NCI-H2029 treated with DMSO at 0.1 percent for 48 hours (cell line): ENCODE measurements around the gene ADGRA3.
"Not testable (repeated sequence)": the region's sequence is repeated elsewhere in the genome, so short reads cannot be mapped to it uniquely, and the experiment has no call there.

ENCODE experiments used
- DNase-seq: peaks from one replicate; lab custom pipeline; 2025; lab: John Stamatoyannopoulos, UW

ADGRA3 gene

DNA sequence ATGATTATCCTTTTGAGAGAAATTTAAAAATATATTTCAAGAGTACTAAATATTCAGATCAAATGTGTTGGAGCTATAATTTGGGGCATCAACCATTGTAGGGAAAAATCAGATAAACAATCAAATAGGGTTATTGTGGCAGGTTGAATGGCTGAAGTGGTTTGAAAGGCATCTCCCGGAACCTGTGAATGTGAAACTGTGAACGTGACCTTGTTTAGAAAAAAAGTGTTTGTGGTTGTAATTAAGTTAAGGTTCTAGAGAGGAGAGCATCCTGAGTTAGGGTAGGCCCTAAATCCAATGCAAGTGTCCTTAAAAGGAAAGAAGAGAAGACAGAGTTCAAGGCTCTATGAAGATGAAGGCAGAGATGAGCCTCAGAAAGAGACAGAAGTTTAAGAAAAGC is 37.4 kb downstream of the ADGRA3 start:
- no peak for DNase-seq

DNA sequence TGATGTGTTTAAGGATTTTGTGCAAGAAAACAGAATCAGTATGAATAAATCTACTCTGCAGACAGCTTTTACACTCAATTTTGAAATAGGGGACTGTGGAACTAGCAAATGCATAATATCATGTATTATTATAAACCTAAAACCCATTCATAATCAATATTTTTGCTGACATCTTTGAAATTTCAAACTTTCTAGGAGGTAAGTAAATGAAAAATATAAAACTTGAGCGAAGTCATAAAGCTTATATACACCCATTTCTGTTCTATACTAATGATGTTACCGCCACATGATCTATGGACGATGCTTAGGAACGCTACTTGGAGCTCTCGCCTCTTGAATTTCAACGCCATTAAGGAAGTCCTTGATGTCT is 38.1 kb downstream of the ADGRA3 start:
- no peak for DNase-seq

DNA sequence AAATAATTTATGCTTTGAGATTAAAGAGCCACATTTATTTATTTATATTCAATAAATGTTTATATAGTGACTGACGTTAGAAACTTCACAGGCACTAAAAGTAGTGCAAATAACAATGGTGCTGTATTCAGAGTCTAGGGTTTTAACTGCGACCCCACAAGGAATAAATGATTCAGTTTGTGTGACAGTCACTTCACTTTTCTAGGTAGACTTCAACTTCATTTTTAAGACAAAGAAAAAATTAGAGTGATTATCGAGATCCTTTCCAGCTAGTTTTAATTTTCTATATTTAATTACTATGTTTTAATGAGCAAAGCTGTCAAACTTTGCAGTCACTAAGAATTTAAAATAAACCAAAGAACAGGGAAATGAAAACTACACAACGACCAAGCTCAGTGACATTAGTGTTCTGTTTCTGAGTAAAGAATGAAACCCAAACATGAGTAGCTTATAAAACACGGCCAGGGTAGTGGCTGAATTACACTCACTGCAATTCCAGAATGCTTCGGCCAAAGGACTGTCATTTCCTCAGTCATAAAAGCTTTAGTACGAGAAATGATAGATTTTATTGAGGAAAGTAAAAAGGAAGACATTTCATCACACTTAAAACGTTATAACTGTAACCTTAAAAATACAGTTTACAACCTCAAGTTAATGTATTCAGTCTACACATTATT is 38.6 kb downstream of the ADGRA3 start:
- no peak for DNase-seq

DNA sequence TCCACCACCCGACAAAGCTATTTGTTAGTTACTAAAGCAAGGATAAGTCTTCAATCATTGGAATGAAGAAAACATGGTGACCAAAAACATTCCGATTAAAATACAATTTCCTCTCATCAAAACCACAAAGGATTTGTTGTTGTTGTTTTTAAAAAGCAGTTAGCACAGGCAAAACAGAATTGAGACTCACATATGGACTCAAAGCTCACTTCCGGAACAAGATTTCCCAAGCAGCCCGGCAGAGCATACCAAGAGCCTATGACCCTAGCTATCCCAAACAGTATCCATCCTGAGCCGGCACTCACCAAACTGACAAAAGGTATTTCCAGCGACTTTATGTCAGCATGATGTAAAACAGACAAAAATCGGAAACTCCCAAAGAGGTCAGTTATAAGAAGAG is 39.9 kb downstream of the ADGRA3 start:
- DNase-seq = no peak

DNA sequence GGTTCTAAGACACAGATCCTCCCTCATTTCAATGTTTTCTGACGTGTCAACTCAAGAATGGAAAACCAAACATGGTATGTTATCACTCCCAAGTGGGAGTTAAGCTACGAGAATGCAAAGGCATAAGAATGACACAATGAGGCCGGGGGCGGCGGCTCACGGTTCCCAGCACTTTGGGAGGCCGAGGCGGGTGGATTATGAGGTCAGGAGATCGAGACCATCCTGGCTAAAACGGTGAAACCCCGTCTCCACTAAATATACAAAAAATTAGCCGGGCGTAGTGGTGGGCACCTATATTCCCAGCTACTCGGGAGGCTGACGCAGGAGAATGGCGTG is 40.6 kb downstream of the ADGRA3 start:
- not testable (repeated sequence) for DNase-seq

DNA sequence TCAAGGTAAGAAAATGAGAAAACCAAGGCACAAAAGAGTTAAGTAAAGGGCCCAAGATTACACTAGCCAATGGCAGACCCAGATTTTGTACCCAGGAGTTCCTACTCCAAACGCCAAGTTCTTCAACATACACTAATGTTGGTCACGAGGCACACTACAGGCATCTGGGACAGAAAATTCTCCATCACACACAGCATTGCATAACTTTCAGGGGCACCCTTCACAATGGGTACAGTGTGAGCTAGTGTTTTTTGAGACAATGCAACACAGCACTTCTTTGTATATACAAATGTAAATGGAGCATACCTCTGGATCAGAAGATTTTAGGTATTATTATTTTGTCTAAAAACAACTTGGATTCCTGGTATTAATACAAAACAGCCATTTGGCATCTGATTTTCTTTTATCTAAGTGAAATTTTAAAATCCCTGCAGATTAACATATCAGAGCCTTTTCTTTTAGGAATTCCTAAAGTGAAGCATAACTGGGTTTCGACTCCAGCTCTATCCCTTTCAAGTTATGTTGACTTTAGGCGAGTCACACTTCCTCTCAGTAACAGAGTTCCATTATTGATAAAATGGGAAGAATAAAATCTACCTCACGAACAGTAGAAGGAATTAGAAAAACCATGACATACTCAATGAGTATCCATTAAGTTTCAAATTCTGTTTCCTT is 41.1 kb downstream of the ADGRA3 start:
- no peak for DNase-seq

DNA sequence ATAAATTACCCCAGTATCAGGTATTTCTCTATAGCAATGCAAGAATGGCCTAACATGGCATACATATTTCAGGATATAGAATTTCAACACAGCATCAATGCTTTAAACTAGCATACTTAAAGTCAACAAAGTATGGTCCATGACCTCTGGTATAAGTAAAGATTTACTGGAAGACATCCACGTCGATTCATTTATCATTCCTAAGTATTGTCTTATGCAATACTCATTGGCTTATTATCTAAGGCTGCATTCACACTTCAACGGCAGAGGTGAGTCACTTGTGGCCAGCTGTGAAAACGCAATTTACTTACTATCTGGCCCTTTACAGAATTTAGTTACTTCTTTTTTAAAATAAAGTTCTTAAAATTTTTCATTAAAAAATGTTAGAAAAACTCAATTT is 42.6 kb downstream of the ADGRA3 start:
- DNase-seq = no peak

DNA sequence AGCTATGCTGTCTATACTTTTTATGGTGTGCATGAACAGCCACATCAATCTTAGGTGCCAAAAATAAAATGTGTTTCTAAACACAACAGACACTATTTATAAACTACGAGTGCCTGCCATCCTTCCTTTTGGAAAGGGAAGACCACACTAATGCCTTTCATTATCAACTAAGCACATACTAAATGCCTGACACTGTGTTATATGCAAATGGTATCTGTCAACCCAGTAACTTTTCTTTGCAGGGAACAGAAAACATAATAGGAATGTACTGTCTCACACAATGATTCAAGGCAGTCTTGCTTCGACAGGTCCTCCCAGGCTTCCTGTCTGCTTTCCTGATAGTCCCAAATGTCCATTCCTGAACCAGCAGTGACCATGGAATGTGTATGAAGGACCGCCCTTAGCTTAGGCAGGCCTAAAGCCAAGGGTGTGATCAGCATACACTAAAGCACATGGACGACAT is 43.8 kb downstream of the ADGRA3 start:
- DNase-seq = no peak

DNA sequence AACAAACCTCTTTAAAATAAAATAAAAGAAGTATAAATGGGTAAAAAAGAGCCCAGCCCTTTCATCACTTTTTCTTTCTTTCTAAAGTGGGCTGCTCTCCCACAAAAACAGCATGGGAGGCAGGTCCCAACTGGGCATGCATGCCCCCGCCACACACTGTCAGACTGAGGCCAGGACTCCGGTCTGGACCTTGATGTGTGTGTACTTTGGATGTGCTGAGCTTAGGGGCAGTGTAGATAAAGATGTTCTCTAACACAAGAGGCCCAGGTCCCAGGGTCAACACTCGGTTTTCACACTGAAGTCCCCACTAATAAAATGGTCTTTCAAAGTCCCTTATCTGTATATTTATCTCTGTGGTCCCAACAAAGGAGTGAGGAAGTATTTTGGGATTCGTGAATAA is 44.4 kb downstream of the ADGRA3 start:
- DNase-seq = no peak

DNA sequence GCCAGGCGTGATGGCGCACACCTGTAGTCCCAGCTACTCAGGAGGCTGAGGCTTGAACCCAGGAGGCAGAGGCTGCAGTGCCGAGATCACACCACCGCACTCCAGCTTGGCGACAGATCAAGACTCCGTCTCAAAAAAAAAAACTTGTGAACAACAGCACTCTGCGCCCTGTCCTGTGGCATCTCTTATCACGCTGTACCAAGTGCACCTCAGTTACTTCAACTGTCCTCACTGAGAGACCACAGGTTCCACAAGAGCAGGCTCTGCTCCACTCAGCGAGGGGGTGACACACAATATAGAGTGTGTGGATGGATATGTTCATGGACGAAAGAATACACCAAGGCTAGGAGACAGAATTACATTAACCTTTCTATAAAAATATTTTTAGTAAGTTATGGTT is 49.3 kb downstream of the ADGRA3 start:
- no peak for DNase-seq

DNA sequence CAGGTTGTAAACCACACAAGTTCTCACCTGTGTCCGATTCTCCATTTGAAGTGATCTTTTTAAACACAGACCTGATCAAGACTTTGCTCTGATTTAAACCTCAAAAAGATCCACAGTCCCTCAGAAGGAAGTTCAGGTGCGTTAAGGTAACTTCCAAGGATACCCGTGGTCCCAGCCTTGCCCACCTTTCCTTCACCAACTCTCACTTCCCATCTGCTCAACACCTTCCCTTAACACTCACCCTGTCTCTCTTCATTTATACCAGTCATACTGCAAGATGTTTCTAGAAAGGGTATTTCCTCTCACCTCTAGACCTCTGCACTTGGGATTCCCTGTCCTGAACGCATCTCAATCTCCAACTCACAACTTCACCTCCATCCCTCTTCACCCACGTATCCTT is 49.9 kb downstream of the ADGRA3 start:
- DNase-seq = no peak

DNA sequence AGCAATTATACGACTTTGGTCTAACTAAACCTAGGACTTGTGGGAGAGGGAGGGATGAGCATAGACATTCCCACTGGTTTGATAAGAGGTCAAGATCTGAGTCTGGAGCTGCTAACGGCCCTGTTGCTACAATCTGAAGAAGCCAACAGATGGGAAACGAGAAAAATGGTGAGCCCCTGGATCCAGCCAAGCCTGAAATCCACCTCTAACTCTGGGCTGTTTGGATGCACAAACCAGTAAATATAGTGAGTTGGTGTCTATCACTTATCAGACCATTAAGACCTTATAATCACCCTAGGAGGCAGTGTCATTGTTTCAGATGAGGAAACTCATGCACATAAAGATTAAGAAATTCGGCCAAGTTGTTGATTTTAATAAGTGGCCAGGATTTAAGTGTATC is 50.5 kb downstream of the ADGRA3 start:
- no peak for DNase-seq

DNA sequence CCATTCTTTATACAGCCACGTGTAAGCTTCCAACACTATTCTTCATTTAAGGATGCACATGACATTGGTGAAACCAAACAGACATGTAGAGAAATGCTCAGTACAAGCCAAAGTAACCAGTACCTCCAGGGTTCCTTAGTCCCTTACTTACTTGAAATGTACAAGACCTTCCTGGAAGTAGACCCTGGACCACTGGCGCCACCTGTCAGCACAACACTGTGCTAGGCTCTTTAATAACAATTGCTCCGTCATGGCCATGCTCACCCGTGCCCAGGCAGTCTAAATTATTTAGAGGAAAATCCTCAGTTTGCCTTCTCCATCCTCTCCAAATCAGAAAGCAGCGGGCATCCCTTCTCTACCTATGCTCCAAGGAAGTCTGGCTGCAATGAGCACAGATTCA is 52.7 kb downstream of the ADGRA3 start:
- DNase-seq = no peak

DNA sequence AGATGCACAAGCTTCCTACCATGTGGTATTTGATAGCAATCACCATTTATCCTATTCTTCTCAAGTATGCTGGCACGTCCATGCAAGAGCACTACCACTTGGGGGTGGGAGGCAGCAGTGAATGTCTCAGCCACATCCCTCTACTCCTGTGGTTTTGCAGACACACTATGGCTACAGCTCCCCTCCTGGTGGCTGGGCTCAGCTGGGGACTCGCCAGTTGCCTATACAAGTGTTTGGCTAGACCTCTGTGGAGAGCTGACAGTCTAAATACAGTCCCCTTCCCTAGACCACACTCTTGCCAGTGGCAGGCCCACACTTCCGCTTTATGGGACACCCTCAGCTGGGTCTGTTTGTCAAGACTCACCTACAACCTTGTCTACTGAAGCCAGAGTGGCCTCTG is 53.2 kb downstream of the ADGRA3 start:
- no peak for DNase-seq

DNA sequence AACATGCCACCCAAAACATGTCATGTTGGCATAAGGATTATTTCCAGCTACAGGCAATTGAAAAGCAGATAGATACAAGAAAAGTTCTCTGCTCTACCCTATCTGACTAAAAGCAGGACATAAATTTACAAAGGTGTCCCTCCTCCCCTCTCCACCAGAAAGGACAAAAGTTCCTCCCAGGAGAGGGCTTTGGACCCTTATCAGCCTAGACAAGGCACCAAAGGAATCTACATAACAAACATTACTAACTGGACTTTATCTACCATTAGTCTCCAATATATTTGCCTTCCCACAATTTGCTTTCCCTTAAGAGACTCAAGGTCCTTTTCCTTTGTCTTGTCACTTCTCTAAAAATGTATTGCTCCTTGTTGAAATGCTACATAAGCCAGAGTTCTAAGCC is 55.6 kb downstream of the ADGRA3 start:
- no peak for DNase-seq

DNA sequence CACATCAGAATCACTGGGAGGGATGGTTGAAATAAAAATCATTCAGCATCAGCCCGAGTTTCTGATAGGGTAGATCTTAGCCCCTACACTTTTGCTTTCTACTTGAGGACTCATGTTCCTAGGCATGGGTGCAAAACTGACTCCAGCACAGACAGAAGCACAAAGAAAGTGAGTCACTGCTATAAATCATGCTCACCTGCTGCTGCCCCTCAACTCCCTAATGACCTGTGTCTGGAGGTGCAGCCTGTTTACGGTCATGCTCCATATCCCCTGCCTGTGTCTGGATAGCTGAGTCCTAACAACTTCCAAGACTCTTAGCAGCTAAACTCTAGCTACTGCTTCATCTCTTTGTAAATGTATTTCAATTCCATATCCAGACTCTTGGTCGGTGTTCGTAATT is 57.8 kb downstream of the ADGRA3 start:
- no peak for DNase-seq

DNA sequence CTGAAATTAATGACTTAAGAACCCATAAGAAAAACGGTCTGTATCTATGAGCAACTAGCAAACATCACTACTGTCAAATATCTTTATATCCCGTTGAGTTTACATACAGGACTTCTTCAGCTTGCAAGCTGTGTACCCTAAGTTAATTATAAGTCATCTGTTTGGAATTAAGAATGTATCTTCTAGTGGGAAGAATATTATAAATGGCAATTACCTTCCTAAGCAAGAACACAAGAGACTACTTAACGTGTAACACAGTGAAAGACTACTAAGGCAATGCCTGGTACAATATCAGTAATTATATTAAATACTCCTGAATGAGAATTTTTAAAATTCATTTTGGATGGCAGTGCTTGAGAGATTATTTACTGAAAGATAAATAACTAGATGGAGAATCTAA is 58.5 kb downstream of the ADGRA3 start:
- DNase-seq = no peak

DNA sequence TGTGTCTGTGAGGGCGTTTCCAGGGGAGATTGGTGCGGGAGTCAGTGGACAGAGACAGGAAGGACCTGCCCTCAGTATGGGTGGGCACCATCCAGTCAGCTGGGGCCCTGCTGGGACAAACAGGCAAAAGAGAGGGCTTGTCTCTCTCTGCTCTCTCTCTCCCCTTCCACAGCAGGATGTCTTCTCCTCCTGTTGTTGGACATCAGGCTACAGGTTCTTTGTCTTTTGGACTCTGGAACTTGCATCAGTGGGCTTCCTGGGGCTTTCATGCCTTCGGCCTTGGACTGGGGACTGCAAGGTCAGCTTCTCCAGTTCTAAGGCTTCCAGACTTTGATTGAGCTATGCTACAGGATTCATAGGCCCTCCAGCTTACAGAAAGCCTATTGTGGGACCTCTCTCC is 59.6 kb downstream of the ADGRA3 start:
- no peak for DNase-seq

DNA sequence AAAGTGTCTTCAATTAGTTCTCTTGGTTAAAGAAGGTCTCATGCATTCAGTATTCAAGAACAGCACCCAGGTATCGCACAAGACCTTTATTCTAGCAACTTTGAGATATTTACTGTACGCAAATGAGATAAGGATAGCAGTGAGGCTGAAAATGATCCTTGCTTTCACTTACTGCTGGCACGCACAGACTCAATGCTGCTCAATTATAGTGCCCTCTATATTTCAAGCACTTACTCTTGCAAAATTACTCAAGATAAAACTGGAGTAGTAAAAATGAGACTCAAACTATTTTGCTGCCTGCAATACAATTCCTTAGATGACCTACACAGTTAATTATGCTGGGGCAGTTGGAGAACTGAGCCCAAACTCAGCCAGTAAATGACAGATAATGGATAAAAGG is 60.9 kb downstream of the ADGRA3 start:
- DNase-seq = no peak

DNA sequence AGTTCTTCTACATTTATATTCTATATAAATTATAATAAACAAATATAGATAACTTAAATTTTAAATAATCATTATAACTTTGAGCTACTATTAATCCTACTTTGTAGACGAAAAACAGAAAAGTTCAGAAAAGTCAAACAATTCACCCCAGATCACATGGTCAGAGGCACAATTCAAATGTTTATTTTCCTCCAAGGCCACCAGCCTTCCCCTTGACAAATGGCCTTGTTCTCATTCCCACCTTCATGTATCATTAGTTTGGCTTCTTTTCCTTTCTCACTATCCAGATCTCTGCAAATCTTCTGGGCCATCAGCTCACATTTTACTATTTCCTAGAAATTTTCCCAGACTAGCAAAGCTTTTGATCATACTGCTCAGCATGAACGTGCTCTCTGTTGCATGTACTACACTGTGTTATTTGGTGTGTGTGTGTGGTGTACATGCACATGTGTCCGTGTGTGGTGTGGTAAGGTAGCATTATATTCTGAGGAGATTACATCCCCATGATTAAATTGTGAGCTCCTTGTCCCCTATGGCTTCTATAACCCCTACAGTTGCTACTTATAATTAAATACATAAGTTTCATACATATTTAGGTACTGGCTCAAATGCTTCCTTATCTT is 61.5 kb downstream of the ADGRA3 start:
- no peak for DNase-seq

DNA sequence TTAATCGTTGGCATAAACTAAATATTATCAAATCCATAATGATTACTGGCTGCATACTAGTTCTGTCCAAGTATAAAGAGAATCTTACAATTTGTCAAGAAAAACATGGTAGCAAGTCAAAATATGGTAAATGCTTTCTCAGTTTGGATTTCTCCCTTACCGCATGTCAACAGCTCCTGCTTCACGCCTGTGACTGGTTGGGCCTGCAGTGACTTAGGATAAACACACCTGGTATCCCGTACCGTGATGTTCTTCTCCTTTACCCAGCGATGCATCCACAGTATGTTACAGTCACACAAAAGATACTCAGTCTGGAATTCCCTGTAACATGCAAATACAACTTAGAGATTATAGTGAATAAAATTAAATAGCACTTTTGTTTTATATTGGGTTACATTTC is 71.1 kb downstream of the ADGRA3 start:
- no peak for DNase-seq

DNA sequence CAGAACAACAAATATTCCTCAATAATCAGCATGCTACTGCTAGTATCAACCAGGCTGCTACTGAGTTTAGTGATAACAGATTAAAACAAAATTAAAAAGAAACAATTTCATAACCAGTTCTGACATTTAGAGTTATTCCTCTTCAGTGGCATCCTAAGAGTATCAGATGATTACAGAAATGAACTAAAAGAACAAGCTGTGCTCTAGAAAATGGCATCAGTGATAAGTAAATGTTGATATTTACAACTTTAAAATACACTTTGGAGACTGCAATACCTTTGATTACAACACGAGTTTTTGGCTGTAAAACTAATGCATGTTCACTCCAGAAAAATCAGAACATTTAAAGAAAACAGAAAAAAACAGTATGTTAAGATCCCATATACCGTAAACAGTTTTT is 72.9 kb downstream of the ADGRA3 start:
- no peak for DNase-seq

DNA sequence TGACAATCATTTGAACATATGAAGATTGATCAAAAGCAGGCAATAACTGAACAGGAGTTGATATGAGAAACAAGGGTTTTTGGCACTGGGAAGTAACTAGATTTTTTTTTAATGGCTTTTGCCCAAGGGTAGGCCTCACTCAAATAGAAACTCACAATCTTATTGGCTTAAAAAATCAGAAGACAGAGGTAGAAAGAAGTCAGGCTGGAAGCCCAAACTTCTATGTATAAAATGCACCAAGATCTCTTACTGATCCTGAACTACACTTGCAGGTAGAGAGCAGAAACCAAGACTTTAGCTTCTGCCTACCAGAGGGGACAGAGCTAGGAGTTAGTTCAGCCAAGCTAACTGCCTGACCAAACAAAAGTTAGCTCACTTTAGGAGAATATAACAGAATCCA is 74.9 kb downstream of the ADGRA3 start:
- DNase-seq = no peak

DNA sequence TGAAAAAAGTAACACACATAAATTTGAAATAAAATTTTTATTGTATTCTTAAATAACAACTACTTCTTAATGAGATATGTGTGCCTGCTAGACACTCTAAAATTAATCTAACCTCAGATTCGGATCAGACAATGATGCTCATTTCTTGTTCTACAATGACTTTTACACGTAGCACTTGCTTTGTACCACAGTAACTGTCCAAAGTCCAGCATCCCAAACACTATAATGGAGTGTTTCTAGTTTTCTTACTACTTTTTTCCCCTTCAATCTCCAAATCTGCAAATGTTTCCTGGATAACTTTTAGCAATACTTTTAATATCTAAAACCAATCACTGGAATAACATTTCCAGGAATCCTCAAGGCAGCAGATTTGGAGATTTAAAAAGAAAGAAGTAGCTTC is 75.9 kb downstream of the ADGRA3 start:
- DNase-seq = no peak
